Neural progenitor cell (in vitro differentiated cells): ENCODE measurements around the gene CTU1. TPM values are rescaled to one million over a fixed set of nuclear protein-coding genes. Genes with fewer than 3 reads are reported as not detected.

Source experiments
- DNase-seq: peaks from one replicate; pipeline ENCODE4 v3.0.0-alpha.2; 2016; ENCODE audit warnings: low spot score
- H2AFZ ChIP-seq: fragments of 200-600 bp; sonication (generic); replicated peaks from 2 replicates; pipeline ENCODE4 v1.6.1; 2016; ENCODE audit warnings: antibody characterized with exemption
- H3F3A ChIP-seq: fragments of 200-600 bp; sonication (generic); 2 replicates; pipeline ENCODE4 v1.6.1; 2016; ENCODE audit warnings: antibody characterized with exemption, low read depth
- H3K27ac ChIP-seq: fragments of 200-600 bp; sonication (generic); 2 replicates; pipeline ENCODE4 v1.5.1; 2016; ENCODE audit warnings: mild to moderate bottlenecking
- H3K27me3 ChIP-seq: fragments of 200-600 bp; sonication (generic); 2 replicates; pipeline ENCODE4 v1.6.1; 2016; ENCODE audit warnings: mild to moderate bottlenecking, moderate library complexity
- H3K36me3 ChIP-seq: fragments of 200-600 bp; sonication (generic); 2 replicates; pipeline ENCODE4 v1.5.1; 2016
- H3K4me1 ChIP-seq: fragments of 200-600 bp; sonication (generic); 2 replicates; pipeline ENCODE4 v1.6.1; 2016; ENCODE audit warnings: mixed run types
- H3K4me2 ChIP-seq: fragments of 200-600 bp; sonication (generic); 2 replicates; pipeline ENCODE4 v1.6.1; 2016
- H3K4me3 ChIP-seq: fragments of 200-600 bp; sonication (generic); 2 replicates; pipeline ENCODE4 v1.5.1; 2016
- H3K79me2 ChIP-seq: fragments of 200-600 bp; sonication (generic); 2 replicates; pipeline ENCODE4 v1.6.1; 2016; ENCODE audit warnings: low read depth
- H3K9ac ChIP-seq: fragments of 200-600 bp; sonication (generic); 2 replicates; pipeline ENCODE4 v1.6.1; 2016
- H3K9me3 ChIP-seq: fragments of 200-600 bp; sonication (generic); 2 replicates; pipeline ENCODE4 v1.5.1; 2016; ENCODE audit warnings: low read depth
- H4K20me1 ChIP-seq: fragments of 200-600 bp; sonication (generic); 2 replicates; pipeline ENCODE4 v1.6.1; 2016; ENCODE audit warnings: low read depth
- H3K27ac Mint-ChIP-seq: 3 replicates; pipeline ENCODE4 v1.8.0; 2021; ENCODE audit warnings: mixed read lengths
- H3K27me3 Mint-ChIP-seq: 2 replicates; pipeline ENCODE4 v1.8.0; 2022; ENCODE audit warnings: low read depth, mild to moderate bottlenecking, inconsistent platforms, moderate library complexity, mixed read lengths; ENCODE audit not compliant: insufficient read depth
- H3K36me3 Mint-ChIP-seq: 3 replicates; pipeline ENCODE4 v1.8.0; 2021; ENCODE audit warnings: mixed read lengths
- H3K4me1 Mint-ChIP-seq: 3 replicates; pipeline ENCODE4 v1.8.0; 2021; ENCODE audit warnings: mixed read lengths
- H3K4me3 Mint-ChIP-seq: 3 replicates; pipeline ENCODE4 v1.8.0; 2021; ENCODE audit warnings: mild to moderate bottlenecking, moderate library complexity, mixed read lengths
- H3K9me3 Mint-ChIP-seq: 3 replicates; pipeline ENCODE4 v1.8.0; 2020; ENCODE audit warnings: mixed read lengths
- CTCF ChIP-seq: fragments of 200-600 bp; sonication (generic); IDR thresholded peaks from 2 replicates; pipeline ENCODE4 v1.5.1; 2017; ENCODE audit warnings: antibody characterized with exemption, mild to moderate bottlenecking
- EZH2 ChIP-seq: fragments of 200-600 bp; sonication (generic); IDR thresholded peaks from 2 replicates; pipeline ENCODE4 v1.6.1; 2017; ENCODE audit warnings: antibody characterized with exemption, mild to moderate bottlenecking, moderate library complexity
- EZH2phosphoT487 ChIP-seq: fragments of 200-600 bp; sonication (generic); IDR thresholded peaks from 2 replicates; pipeline ENCODE4 v1.6.1; 2017; ENCODE audit warnings: antibody characterized with exemption
- total RNA-seq: library from RNA; depleted of rRNA; stranded (reverse); fragments of >200 nt; gene quantifications from 2 replicates; pipeline ENCODE4 v1.2.3, GENCODE V29; 2015; ENCODE audit warnings: low replicate concordance

CTU1 gene
- total RNA-seq, 1 donor from 2014 or later: 0.24 TPM

DNA sequence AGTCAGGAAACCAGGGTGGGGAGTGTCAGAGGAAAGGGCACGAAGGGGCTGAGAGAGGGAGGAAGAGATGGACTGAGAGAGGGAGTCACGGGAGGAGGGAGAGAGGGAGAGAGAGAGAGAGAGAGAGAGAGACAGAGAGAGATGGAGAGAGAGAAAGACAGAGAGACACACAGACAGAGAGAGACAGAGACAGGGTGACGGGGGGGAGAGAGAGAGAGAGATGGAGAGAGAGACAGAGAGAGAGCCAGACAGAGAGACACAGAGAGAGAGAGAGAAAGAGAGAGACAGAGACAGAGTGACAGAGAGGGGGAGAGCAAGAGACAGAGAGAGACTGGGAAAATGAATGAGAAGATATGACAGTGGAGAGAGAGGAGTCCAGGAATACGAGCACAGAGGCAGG, 25.0 kb downstream of the CTU1 start:
- no peaks in the 10 kb centered on the region for H3K79me2 ChIP-seq
- H3K27me3 ChIP-seq: no peaks in the 10 kb centered on the region
- peaks cover 10% of the 10 kb centered on the region for H3K27me3 Mint-ChIP-seq
- H3K9ac ChIP-seq: no peak overlapping the region
- no peaks in the 10 kb centered on the region for H3K9me3 ChIP-seq
- H3K27ac ChIP-seq: no peak overlapping the region
- H3K4me3 ChIP-seq: no peak overlapping the region
- H3K27ac Mint-ChIP-seq: no peak overlapping the region
- H3F3A ChIP-seq: no peaks in the 10 kb centered on the region
- no peak for DNase-seq
- H3K36me3 ChIP-seq: no peaks in the 10 kb centered on the region
- no peak overlapping the region for H2AFZ ChIP-seq
- H4K20me1 ChIP-seq: no peaks in the 10 kb centered on the region
- no peaks in the 10 kb centered on the region for H3K36me3 Mint-ChIP-seq
- TF ChIP-seq EZH2 (no peak), CTCF (no peak), EZH2phosphoT487 (no peak)
- no peaks in the 10 kb centered on the region for H3K9me3 Mint-ChIP-seq
- H3K4me3 Mint-ChIP-seq: no peak overlapping the region
- no peaks in the 10 kb centered on the region for H3K4me1 ChIP-seq
- no peak overlapping the region for H3K4me2 ChIP-seq
- H3K4me1 Mint-ChIP-seq: peaks cover 4% of the 10 kb centered on the region

- Mint-ChIP-seq H3K4me1 (peaks cover 5% of the 10 kb centered on the region), H3K4me3 (no peak within 1 kb of the TSS), H3K27ac (no peak within 1 kb of the TSS), H3K9me3 (no peaks in the 10 kb centered on the region), H3K36me3 (no peaks in the 10 kb centered on the region), H3K27me3 (peaks cover 10% of the 10 kb centered on the region)
- Histone ChIP-seq H4K20me1 (no peaks in the 10 kb centered on the region), H3K9me3 (no peaks in the 10 kb centered on the region), H3K79me2 (no peaks in the 10 kb centered on the region), H2AFZ (no peak within 1 kb of the TSS), H3F3A (no peaks in the 10 kb centered on the region), H3K9ac (no peak within 1 kb of the TSS), H3K4me2 (no peak within 1 kb of the TSS), H3K36me3 (no peaks in the 10 kb centered on the region), H3K27ac (no peak within 1 kb of the TSS), H3K27me3 (no peaks in the 10 kb centered on the region), H3K4me3 (no peak within 1 kb of the TSS), H3K4me1 (no peaks in the 10 kb centered on the region)
- no peak for DNase-seq
- TF ChIP-seq CTCF (no peak), EZH2phosphoT487 (no peak), EZH2 (no peak)
Observed at GRCh38 chr19:51082611-51083010, 25.6 kb downstream of the CTU1 start, which contains the start of gene KLK14. KLK14 (minus strand) TSS chr19:51082887; CDS start chr19:51082614, 273 bp downstream.

DNA sequence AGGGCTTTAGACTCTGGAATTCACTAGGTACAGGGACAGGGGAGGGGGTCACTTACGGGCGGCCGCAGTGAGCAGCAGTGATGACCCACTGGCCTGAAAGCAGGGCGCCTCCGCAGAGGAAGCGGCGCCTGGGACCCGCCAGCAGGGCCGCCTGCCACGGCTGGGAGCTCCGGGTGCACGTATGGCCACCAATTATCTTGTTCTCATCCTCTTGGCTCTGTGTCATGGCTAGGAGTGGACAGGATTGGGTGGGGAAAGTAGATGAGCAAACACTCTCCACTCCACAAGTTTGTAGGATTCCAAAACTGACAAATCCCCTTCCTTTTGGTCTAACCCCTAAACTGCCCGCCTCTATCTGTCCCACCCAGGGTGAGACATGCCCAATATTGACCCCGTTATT, 26.7 kb downstream of the CTU1 start:
- DNase-seq: no peak

More for the DNA sequence above, 26.7 kb downstream of the CTU1 start:
- H2AFZ ChIP-seq: no peak overlapping the region
- Mint-ChIP-seq H3K4me3 (no peak overlapping the region), H3K4me1 (peaks cover 7% of the 10 kb centered on the region), H3K27me3 (peaks cover 8% of the 10 kb centered on the region), H3K36me3 (no peaks in the 10 kb centered on the region), H3K9me3 (no peaks in the 10 kb centered on the region), H3K27ac (no peak overlapping the region)
- H4K20me1 ChIP-seq: no peaks in the 10 kb centered on the region
- H3K4me2 ChIP-seq: no peak overlapping the region
- H3F3A ChIP-seq: no peaks in the 10 kb centered on the region
- H3K27ac ChIP-seq: no peak overlapping the region
- H3K79me2 ChIP-seq: no peaks in the 10 kb centered on the region
- no peaks in the 10 kb centered on the region for H3K36me3 ChIP-seq
- TF ChIP-seq EZH2phosphoT487 (no peak), EZH2 (no peak), CTCF (no peak)
- no peaks in the 10 kb centered on the region for H3K27me3 ChIP-seq
- no peak overlapping the region for H3K4me3 ChIP-seq
- no peak overlapping the region for H3K9ac ChIP-seq
- no peaks in the 10 kb centered on the region for H3K9me3 ChIP-seq
- no peaks in the 10 kb centered on the region for H3K4me1 ChIP-seq
